LNCaP clone FGC (cell line): ENCODE results near the gene PHLPP1.

ENCODE experiments used
- DNase-seq: peaks from one replicate; pipeline ENCODE4 v3.0.0-alpha.2; 2011; ENCODE audit warnings: low read depth
- H3K4me3 ChIP-seq: 2 replicates; pipeline ENCODE4 v1.5.1; 2011; ENCODE audit warnings: mild to moderate bottlenecking, low read depth, low read length, control low read depth
- TF ChIP-seq, protein P1 (sequence below): IDR thresholded peaks from 2 replicates; pipeline ENCODE4 v1.5.1; 2012; ENCODE audit warnings: mild to moderate bottlenecking; ENCODE audit not compliant: control insufficient read depth, insufficient read depth; ENCODE audit errors: extremely low read depth

PHLPP1 gene

DNA sequence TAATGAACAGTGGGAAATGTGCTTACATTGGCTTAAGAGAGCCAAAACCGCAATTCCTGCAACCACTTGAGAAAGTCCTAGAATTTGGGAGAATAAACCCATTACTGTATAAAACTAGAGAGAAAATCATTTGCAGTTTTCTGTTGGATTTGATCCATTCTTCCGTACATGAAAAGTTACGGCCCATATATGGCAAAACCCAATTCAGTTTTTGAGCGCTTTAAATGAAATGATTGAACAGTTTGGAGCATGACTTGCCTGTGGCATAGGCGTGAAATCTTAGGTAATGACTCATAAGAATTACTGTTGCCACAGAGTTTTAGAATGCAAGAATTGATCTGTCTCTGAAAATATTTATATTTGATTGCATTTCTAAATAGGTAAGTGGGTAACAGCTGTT is 52.0 kb downstream of the PHLPP1 start:
- TF ChIP-seq, protein P1, sequence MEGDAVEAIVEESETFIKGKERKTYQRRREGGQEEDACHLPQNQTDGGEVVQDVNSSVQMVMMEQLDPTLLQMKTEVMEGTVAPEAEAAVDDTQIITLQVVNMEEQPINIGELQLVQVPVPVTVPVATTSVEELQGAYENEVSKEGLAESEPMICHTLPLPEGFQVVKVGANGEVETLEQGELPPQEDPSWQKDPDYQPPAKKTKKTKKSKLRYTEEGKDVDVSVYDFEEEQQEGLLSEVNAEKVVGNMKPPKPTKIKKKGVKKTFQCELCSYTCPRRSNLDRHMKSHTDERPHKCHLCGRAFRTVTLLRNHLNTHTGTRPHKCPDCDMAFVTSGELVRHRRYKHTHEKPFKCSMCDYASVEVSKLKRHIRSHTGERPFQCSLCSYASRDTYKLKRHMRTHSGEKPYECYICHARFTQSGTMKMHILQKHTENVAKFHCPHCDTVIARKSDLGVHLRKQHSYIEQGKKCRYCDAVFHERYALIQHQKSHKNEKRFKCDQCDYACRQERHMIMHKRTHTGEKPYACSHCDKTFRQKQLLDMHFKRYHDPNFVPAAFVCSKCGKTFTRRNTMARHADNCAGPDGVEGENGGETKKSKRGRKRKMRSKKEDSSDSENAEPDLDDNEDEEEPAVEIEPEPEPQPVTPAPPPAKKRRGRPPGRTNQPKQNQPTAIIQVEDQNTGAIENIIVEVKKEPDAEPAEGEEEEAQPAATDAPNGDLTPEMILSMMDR, result no peak
- H3K4me3 ChIP-seq, result no peak overlapping the region
- no peak for DNase-seq

- DNase-seq, result peak; percentile 52
- H3K4me3 ChIP-seq, result no peak overlapping the region; the same call in 1 of the 2 replicates
- TF ChIP-seq, protein P1, result no peak
Measured at GRCh38 chr18:62767836-62768557, 52.7 kb downstream of the PHLPP1 start.

GRCh38 chr18:62768558-62768943 is 53.2 kb downstream of the PHLPP1 start:
- DNase-seq, result no peak
- H3K4me3 ChIP-seq, result peak overlapping the region; percentile 22; the same call in 1 of the 2 replicates
- TF ChIP-seq, protein P1, result no peak

DNA sequence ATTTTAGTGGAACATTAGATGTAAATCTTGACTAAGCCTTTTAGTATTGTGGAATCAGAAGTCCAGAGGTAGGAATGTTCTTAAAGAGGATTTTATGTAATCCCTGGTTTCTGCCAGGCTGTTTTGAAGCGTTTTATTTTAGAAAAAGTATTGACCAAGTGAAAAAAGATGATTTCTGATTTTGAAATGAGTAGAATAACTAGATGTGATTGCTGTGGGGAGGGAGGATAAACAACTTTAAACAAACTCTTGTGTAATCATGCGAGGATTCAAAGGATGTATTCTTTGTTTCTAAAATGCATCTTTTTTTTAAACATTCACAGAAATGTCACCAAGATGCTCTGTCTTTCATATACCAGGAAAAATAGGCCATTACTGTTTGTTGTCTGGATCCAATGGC is 53.9 kb downstream of the PHLPP1 start:
- TF ChIP-seq, protein P1, result no peak
- no peak for DNase-seq
- H3K4me3 ChIP-seq, result no peak overlapping the region

DNA sequence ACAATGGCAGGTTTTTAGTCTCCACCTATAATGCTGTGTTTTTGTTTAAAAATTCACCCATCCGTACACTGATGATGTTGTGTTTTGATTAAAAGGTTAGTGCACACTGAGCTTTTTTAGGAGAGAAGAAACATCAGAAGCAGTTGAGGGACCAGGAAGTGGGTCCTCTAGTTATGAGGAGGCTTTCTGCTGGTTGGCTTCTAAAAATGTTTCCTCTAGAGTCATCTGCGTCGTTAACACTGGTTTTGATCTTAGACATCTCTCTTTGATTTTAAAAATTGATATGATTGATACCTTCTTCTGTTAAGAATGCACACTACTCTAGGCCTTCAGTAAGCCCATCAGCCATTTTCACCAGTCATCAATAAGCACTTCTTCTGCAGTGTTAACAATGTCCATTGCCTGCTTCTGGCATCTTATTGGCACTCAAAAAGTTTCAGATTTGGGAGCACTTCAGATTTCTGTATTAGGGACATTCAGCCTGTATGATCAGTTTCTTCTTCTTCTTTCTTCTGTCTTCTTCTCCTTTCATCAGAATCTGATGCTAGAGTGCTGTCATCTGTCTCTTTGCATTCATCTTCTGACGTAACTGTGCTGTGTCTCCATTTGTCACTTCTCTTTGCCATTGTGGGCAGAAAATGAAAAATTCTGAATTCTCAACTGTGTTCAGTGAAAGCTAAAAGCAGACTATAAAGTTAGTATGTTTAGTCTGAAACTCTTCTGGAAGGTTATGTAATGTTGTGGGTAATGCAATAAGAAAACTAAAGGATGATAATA is 56.3 kb downstream of the PHLPP1 start:
- TF ChIP-seq, protein P1, result no peak
- H3K4me3 ChIP-seq, result no peak overlapping the region
- DNase-seq, result no peak

DNA sequence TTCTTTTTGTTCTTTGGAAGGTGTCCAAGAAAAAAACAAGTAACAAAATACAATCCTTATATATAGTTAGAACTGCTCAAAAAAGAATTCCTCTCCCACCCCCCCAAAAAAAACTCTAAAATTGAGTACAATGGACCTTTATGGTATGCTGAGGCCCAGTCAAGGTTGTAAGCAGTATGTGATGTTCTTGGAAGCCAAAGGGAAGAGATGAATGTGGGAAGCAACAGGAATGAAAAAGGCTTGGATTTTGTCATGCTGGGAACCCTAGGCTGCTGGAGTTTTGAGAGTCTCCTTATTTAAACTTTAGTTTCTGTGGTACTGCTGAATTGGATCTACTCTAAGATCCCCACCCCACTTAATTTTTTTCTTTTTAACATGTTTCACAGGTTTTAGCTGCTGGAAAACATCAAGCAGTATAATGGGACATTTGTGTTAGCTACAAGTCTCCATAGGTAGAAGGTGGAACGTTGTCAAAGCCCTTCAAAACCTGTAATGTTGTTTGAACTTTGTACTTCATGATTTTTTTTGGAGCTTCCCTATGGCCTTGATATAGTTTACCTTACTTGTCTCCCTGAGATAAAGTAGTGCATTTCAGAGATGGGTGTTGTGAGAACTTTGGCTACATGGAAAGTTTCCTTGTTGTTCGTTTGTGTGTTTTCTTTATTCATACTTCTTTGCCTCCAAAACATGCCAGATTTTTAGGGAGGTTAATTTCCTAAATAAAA is 57.7 kb downstream of the PHLPP1 start:
- no peak for DNase-seq
- TF ChIP-seq, protein P1, result no peak
- no peak overlapping the region for H3K4me3 ChIP-seq
